ENCODE data around the gene CDR2.

CDR2 gene

DNA sequence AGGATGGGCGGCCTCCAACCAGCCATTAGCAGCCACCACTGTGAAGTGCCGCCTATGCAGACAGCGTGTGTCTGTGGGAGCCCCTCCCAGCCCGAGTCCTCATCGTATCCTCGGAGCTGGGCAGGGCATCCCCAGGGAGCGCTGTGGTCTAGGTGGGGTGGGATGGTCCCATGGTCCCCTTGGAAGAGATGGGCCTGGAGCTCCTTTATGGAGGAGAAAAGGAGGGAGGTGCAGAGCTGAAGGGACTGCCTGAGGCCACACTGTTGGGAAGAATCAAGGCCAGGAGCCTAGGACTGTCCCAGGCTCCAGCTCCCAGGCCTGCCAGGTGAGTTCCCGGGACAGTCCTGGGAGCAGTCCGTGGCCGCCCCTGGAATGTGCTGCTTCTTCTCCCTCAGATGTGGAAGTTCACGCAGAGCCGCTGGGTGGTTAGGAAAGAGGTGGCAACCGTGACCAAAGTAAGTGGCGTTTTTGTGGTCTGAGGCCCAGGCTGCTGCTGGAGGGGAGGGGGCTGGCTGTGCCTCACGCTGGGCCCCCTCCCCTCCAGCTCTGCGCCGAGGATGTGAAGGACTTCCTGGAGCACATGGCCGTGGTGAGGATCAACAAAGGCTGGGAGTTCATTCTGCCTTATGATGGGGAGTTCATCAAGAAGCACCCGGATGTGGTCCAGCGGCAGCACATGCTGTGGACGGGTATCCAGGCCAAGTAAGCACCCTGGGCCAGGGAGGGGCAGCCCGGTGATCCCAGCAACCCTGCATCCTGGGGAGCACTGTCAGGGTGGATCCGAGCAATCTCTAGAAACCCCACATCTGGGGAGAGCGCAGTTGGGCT lies 50.2 kb downstream of the CDR2 start:
- 96 to 97% methylated on average over 16 to 17 of the region's 24 CpGs for WGBS, 2 experiments (ENCODE audit: insufficient coverage in 2 of 2)
- H3K4me1 ChIP-seq (ENCODE audit: control insufficient read depth, insufficient read depth, low read length, poor library complexity, severe bottlenecking): no peaks in the 10 kb centered on the region
- H3K27ac ChIP-seq (ENCODE audit: low read depth, low read length, severe bottlenecking): no peak overlapping the region
- H3K36me3 ChIP-seq (ENCODE audit: control insufficient read depth, insufficient read depth, low read length): peaks cover 79% of the 10 kb centered on the region
- H3K9me3 ChIP-seq (ENCODE audit: control insufficient read depth, low read length): no peaks in the 10 kb centered on the region
- no peak overlapping the region for H3K4me3 ChIP-seq (ENCODE audit: extremely low read depth, insufficient read depth, low read length, poor library complexity, severe bottlenecking)

GRCh38 chr16:22323173-22323958 lies 51.1 kb downstream of the CDR2 start:
- 91 to 96% methylated on average over 7 of the region's 12 CpGs for WGBS, 2 experiments (ENCODE audit: insufficient coverage in 2 of 2)
- H3K4me3 ChIP-seq (ENCODE audit: extremely low read depth, insufficient read depth, low read length, poor library complexity, severe bottlenecking): no peak overlapping the region
- no peaks in the 10 kb centered on the region for H3K4me1 ChIP-seq (ENCODE audit: control insufficient read depth, insufficient read depth, low read length, poor library complexity, severe bottlenecking)
- H3K36me3 ChIP-seq (ENCODE audit: control insufficient read depth, insufficient read depth, low read length): peaks cover 71% of the 10 kb centered on the region
- H3K9me3 ChIP-seq (ENCODE audit: control insufficient read depth, low read length): no peaks in the 10 kb centered on the region
- H3K27ac ChIP-seq (ENCODE audit: low read depth, low read length, severe bottlenecking): no peak overlapping the region

DNA sequence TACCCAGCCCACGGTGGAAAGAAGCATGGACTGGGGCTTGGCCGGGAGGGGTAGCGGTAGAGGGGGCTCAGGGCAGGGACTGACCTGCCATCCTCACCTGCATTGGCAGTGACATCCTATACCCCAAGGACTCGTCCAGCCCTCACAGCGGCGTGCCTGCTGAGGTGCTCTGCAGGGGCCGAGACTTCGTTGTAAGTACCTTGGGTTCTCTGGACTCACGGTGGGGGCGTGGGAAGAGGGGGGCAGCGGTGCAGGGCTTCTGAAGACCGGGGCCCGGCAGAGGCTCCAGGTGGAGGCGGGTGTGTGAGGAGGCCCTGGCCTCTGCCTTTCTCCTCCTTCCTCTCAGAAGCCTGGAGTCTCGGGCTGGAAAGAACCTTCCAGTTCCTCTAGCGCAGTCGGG lies 51.7 kb downstream of the CDR2 start:
- H3K4me3 ChIP-seq (ENCODE audit: extremely low read depth, insufficient read depth, low read length, poor library complexity, severe bottlenecking): no peak overlapping the region
- H3K9me3 ChIP-seq (ENCODE audit: control insufficient read depth, low read length): no peaks in the 10 kb centered on the region
- H3K4me1 ChIP-seq (ENCODE audit: control insufficient read depth, insufficient read depth, low read length, poor library complexity, severe bottlenecking): no peaks in the 10 kb centered on the region
- 95 to 99% methylated on average over 14 to 16 of the region's 17 CpGs for WGBS, 2 experiments (ENCODE audit: insufficient coverage in 2 of 2)
- H3K27ac ChIP-seq (ENCODE audit: low read depth, low read length, severe bottlenecking): no peak overlapping the region
- H3K36me3 ChIP-seq (ENCODE audit: control insufficient read depth, insufficient read depth, low read length): peaks cover 69% of the 10 kb centered on the region

DNA sequence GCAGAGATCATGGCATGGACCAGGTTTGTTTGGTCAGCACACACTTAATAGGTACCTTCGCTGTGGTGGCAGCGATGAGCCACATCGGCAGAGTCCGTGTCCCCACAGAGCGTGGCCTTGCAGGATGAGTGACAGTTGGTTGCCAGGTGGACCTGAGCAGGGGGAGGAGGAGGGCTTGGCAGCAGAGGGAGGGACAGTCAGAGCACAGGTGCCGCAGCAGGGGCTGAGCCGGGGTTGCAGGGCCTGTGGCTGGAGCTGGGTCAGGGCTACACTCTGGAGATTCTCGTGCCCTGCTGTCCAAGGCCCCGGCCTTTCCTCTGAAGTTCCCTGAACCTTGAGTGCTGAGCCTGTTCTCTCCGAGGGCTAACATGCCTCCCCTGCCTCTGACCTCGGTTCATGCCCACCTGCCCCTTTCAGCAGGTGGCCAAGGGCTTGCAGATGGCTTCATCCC lies 52.4 kb downstream of the CDR2 start:
- Histone ChIP-seq H3K27ac (ENCODE audit: low read depth, low read length, severe bottlenecking) (no peak overlapping the region), H3K9me3 (ENCODE audit: control insufficient read depth, low read length) (no peaks in the 10 kb centered on the region), H3K36me3 (ENCODE audit: control insufficient read depth, insufficient read depth, low read length) (peaks cover 69% of the 10 kb centered on the region), H3K4me3 (ENCODE audit: extremely low read depth, insufficient read depth, low read length, poor library complexity, severe bottlenecking) (no peak overlapping the region), H3K4me1 (ENCODE audit: control insufficient read depth, insufficient read depth, low read length, poor library complexity, severe bottlenecking) (no peaks in the 10 kb centered on the region)
- WGBS, 2 experiments (ENCODE audit: insufficient coverage in 2 of 2): 96 to 97% methylated on average over 11 of the region's 11 CpGs

GRCh38 chr16:22321340-22322001 lies 52.9 kb downstream of the CDR2 start:
- 62 to 65% methylated on average over 16 of the region's 16 CpGs for WGBS, 2 experiments (ENCODE audit: insufficient coverage in 2 of 2)
- Histone ChIP-seq H3K36me3 (ENCODE audit: control insufficient read depth, insufficient read depth, low read length) (peaks cover 68% of the 10 kb centered on the region), H3K4me1 (ENCODE audit: control insufficient read depth, insufficient read depth, low read length, poor library complexity, severe bottlenecking) (no peaks in the 10 kb centered on the region)

DNA sequence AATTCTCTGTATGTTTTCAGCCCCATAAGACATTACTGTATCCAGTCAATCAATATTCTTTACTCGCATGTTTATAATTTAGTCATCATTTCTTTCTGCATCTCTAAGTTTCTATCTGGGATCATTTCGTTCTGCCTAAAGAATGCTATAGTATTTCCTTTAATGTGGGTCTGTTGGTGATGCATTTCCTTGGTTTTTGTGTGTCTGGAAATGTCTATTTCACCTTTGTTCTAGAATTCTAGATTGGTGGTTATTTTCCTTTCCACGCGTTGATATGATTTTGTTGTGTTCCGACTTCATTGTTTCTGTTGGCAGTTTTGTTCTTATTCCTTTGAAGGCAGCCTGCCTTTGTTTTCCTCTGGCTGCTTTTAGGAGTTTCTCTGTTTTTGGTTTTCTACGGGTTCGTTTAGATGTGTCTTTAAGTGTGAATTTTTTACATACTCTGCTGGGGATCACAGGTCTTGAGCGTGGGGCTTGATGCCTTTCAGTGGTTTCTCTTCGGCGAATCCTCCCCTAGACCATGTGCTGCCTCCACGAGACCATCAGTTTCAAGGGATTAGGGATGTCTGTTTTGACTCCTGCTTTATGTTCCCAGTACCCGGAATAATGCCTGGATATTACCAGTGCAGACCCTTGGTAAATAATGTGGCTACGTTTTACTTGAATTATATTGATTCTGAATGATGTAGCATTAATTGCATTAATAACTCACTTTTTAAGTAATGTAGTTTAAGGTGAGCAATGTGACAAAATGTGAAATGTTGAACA lies 53.7 kb downstream of the CDR2 start:
- Histone ChIP-seq H3K4me1 (ENCODE audit: control insufficient read depth, insufficient read depth, low read length, poor library complexity, severe bottlenecking) (no peaks in the 10 kb centered on the region), H3K9me3 (ENCODE audit: control insufficient read depth, low read length) (no peaks in the 10 kb centered on the region), H3K27ac (ENCODE audit: low read depth, low read length, severe bottlenecking) (peak overlapping the region; percentile 37), H3K36me3 (ENCODE audit: control insufficient read depth, insufficient read depth, low read length) (peaks cover 70% of the 10 kb centered on the region), H3K4me3 (ENCODE audit: extremely low read depth, insufficient read depth, low read length, poor library complexity, severe bottlenecking) (no peak overlapping the region)
- 83 to 85% methylated on average over 7 to 8 of the region's 13 CpGs for WGBS, 2 experiments (ENCODE audit: insufficient coverage in 2 of 2)

More at GRCh38 chr16:22321340-22322001, 52.9 kb downstream of the CDR2 start:
- Histone ChIP-seq H3K4me3 (ENCODE audit: extremely low read depth, insufficient read depth, low read length, poor library complexity, severe bottlenecking) (no peak overlapping the region), H3K27ac (ENCODE audit: low read depth, low read length, severe bottlenecking) (no peak overlapping the region), H3K9me3 (ENCODE audit: control insufficient read depth, low read length) (no peaks in the 10 kb centered on the region)

DNA sequence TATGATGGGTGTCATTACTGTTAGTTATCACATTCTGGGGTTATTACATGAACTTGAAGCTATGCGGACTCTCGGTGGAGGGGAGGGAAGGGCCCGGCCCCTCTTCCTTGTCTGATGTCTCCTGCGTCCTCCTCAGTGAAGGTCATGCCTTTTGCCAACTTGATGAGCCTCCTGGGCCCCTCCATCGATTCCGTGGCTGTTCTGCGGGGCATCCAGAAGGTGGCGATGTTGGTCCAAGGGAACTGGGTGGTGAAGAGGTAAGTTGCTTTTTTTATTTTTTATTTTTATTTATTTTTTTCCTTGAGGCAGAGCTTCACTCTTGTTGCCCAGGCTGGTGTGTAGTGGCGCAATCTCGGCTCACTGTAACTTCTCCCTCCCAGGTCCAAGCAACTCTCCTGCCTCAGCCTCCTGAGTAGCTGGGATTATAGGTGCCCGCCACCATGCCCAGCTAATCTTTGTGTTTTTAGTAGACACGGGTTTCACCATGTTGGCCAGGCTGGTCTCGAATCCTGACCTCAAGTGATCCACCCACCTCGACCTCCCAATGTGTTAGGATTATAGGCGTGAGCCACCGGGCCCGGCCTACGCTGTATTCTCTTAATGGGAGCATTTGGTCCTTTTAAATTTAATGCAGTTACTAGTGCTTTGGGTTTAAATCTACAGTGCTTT lies 55.6 kb downstream of the CDR2 start:
- H3K4me3 ChIP-seq (ENCODE audit: extremely low read depth, insufficient read depth, low read length, poor library complexity, severe bottlenecking): no peak overlapping the region
- H3K36me3 ChIP-seq (ENCODE audit: control insufficient read depth, insufficient read depth, low read length): peaks cover 62% of the 10 kb centered on the region
- 93% methylated on average over 7 to 12 of the region's 18 CpGs for WGBS, 2 experiments (ENCODE audit: insufficient coverage in 2 of 2)
- H3K9me3 ChIP-seq (ENCODE audit: control insufficient read depth, low read length): no peaks in the 10 kb centered on the region
- H3K27ac ChIP-seq (ENCODE audit: low read depth, low read length, severe bottlenecking): no peak overlapping the region
- no peaks in the 10 kb centered on the region for H3K4me1 ChIP-seq (ENCODE audit: control insufficient read depth, insufficient read depth, low read length, poor library complexity, severe bottlenecking)

DNA sequence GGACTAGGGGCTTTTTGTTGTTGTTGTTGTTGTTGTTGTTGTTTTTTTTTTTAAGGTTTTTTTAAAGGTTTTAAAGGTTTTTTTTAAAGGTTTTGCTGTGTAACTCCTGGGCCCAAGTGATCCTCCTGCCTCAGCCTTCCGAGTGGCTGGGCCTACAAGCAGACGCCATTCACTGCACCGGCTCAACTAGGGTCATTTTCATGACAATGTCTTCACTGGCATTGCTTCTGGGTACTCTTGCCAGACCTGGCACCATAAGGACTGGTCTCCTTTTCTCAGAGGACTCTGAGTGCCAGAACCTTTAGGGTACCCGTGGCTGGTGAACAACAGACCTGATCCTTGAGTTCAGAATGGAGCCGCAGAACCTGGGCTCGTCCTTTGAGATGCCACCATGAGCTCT lies 56.8 kb downstream of the CDR2 start:
- 94 to 99% methylated on average over 6 of the region's 6 CpGs for WGBS, 2 experiments (ENCODE audit: insufficient coverage in 2 of 2)
- H3K36me3 ChIP-seq (ENCODE audit: control insufficient read depth, insufficient read depth, low read length): peaks cover 62% of the 10 kb centered on the region

DNA sequence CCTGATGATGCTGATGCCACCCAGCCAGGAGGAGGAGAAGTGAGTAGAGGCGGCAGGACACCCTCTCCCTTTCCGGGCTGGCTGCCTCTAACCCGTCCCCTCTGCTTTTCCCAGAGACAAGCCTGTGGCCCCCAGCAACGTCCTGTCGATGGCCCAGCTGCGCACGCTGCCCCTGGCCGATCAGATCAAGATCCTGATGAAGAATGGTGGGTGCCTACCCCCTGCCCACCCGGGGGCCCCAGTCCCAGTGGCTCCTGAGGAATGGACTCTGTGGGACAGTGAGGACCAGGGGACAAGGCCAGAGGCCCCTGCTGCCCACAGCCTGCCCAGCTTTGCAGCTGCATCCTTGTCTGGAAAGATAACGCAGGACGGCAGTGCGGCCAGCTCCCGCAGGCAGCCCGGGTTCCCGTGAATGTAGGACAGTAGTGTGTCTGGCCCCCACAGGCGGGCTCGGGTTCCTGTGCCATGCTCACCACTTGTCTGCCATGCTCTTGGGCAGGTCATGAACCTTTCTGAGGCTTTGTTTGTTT lies 57.4 kb downstream of the CDR2 start:
- H3K4me1 ChIP-seq (ENCODE audit: control insufficient read depth, insufficient read depth, low read length, poor library complexity, severe bottlenecking): no peaks in the 10 kb centered on the region
- no peak overlapping the region for H3K27ac ChIP-seq (ENCODE audit: low read depth, low read length, severe bottlenecking)
- WGBS, 2 experiments (ENCODE audit: insufficient coverage in 2 of 2): 95 to 97% methylated on average over 14 to 15 of the region's 17 CpGs
- peaks cover 64% of the 10 kb centered on the region for H3K36me3 ChIP-seq (ENCODE audit: control insufficient read depth, insufficient read depth, low read length)
- no peaks in the 10 kb centered on the region for H3K9me3 ChIP-seq (ENCODE audit: control insufficient read depth, low read length)
- no peak overlapping the region for H3K4me3 ChIP-seq (ENCODE audit: extremely low read depth, insufficient read depth, low read length, poor library complexity, severe bottlenecking)

More for the DNA sequence above, 56.8 kb downstream of the CDR2 start:
- H3K27ac ChIP-seq (ENCODE audit: low read depth, low read length, severe bottlenecking): no peak overlapping the region
- no peaks in the 10 kb centered on the region for H3K4me1 ChIP-seq (ENCODE audit: control insufficient read depth, insufficient read depth, low read length, poor library complexity, severe bottlenecking)
- no peaks in the 10 kb centered on the region for H3K9me3 ChIP-seq (ENCODE audit: control insufficient read depth, low read length)
- H3K4me3 ChIP-seq (ENCODE audit: extremely low read depth, insufficient read depth, low read length, poor library complexity, severe bottlenecking): no peak overlapping the region
